Measurements from ENCODE around the gene POLRMT.
"Not testable (repeated sequence)": the region's sequence is repeated elsewhere in the genome, so short reads cannot be mapped to it uniquely, and the experiment has no call there.

The POLRMT gene

GRCh38 chr19:628168-628567, 5.2 kb downstream of the POLRMT start:
- no peak for DNase-seq (ENCODE audit: low read depth)

- not testable (repeated sequence) for DNase-seq (ENCODE audit: low read depth)
Observed at GRCh38 chr19:626566-626965, 6.8 kb downstream of the POLRMT start.

- DNase-seq (ENCODE audit: low read depth) = no peak
Observed at GRCh38 chr19:625257-625656, 8.1 kb downstream of the POLRMT start.

GRCh38 chr19:624433-625109, 8.8 kb downstream of the POLRMT start:
- DNase-seq (ENCODE audit: low read depth) = no peak

- no peak for DNase-seq (ENCODE audit: low read depth)
Observed at GRCh38 chr19:623974-624373, 9.4 kb downstream of the POLRMT start.

GRCh38 chr19:623175-623916, 10.0 kb downstream of the POLRMT start:
- no peak for DNase-seq (ENCODE audit: low read depth)

GRCh38 chr19:622666-623065, 10.7 kb downstream of the POLRMT start:
- no peak for DNase-seq (ENCODE audit: low read depth)

- no peak for DNase-seq (ENCODE audit: low read depth)
Observed at GRCh38 chr19:621819-622218, 11.5 kb downstream of the POLRMT start.

- not testable (repeated sequence) for DNase-seq (ENCODE audit: low read depth)
Observed at GRCh38 chr19:621191-621590, 12.1 kb downstream of the POLRMT start.

- no peak for DNase-seq (ENCODE audit: low read depth)
Observed at GRCh38 chr19:620166-620862, 13.0 kb downstream of the POLRMT start.

- no peak for DNase-seq (ENCODE audit: low read depth)
Observed at GRCh38 chr19:619286-620002, 13.9 kb downstream of the POLRMT start.

GRCh38 chr19:618674-619285, 14.6 kb downstream of the POLRMT start:
- DNase-seq (ENCODE audit: low read depth) = no peak

- no peak for DNase-seq (ENCODE audit: low read depth)
Observed at GRCh38 chr19:618247-618619, 15.1 kb downstream of the POLRMT start.

GRCh38 chr19:617551-618246, 15.6 kb downstream of the POLRMT start:
- no peak for DNase-seq (ENCODE audit: low read depth)

- DNase-seq (ENCODE audit: low read depth) = no peak
Observed at GRCh38 chr19:616747-617526, 16.4 kb downstream of the POLRMT start.

GRCh38 chr19:616062-616700, 17.2 kb downstream of the POLRMT start:
- no peak for DNase-seq (ENCODE audit: low read depth)

- DNase-seq (ENCODE audit: low read depth) = no peak
Observed at GRCh38 chr19:615619-616018, 17.7 kb downstream of the POLRMT start.

- DNase-seq (ENCODE audit: low read depth) = no peak
Observed at GRCh38 chr19:613732-614567, 19.4 kb downstream of the POLRMT start.

GRCh38 chr19:612941-613340, 20.4 kb downstream of the POLRMT start:
- DNase-seq (ENCODE audit: low read depth) = no peak
